Mucosa of stomach (tissue), 1 donor: ENCODE measurements around the gene LIMK1.
"Not testable (repeated sequence)": the region's sequence is repeated elsewhere in the genome, so short reads cannot be mapped to it uniquely, and the experiment has no call there.

Experiments
- H3K27me3 ChIP-seq: one replicate; pipeline ENCODE4 v1.7.0; 2013; ENCODE audit warnings: mild to moderate bottlenecking, low read length; ENCODE audit not compliant: control insufficient read depth, insufficient read depth
- H3K36me3 ChIP-seq: one replicate; pipeline ENCODE4 v1.7.0; 2013; ENCODE audit warnings: low read length; ENCODE audit not compliant: control insufficient read depth, insufficient read depth
- H3K4me1 ChIP-seq: one replicate; pipeline ENCODE4 v1.7.0; 2013; ENCODE audit warnings: mild to moderate bottlenecking, low read length; ENCODE audit not compliant: control insufficient read depth, insufficient read depth
- H3K4me3 ChIP-seq: one replicate; pipeline ENCODE4 v1.7.0; 2013; ENCODE audit warnings: low read length
- H3K9ac ChIP-seq: one replicate; pipeline ENCODE4 v1.7.0; 2013; ENCODE audit warnings: mild to moderate bottlenecking, low read length, moderate library complexity
- H3K9me3 ChIP-seq: one replicate; pipeline ENCODE4 v1.7.0; 2013; ENCODE audit warnings: mild to moderate bottlenecking, low read length, moderate library complexity; ENCODE audit not compliant: control insufficient read depth
- donor health status: Pancreatic carcinoma.

LIMK1 gene

DNA sequence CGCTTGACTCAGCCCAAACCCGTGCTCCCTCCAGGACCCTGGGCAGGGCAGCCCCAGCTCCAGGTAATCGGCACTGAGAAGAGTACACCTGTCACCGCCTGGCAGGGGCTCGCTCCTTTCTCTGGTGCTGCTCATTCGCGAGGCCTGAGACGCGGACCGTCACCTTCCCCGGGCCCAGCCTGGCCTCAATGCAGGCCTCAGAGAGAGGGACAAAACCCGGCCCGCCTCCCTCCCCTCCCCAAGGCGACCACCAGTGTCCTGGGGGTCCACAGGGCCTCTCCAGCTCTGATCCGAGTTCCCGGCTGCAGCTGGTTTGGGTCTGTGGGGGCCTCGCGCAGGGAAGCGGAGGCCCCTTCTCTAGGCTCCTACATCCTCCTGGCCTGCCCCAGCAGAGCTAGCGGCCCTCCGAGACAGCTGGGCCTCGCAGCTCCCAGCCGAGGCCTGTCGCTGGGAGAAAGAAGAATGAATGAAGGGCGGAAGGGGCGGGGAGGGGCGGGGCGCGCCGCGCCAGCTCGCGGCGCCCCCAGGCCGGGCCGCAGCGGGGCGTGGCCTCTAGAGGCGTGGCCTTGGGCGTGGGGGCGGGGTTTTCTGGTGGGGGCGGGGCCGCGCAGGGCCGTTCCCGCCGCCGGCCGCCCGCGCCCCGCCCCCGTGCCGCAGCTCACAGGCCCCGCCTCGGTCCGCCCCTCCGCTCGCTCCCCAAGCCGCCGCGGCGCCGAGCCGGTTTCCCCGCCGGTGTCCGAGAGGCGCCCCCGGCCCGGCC is at the start of gene LIMK1:
LIMK1 (plus strand) TSS at position 688 of the 760 bp plus-strand sequence. CDS start 187 bp downstream, outside the sequence.
- Histone ChIP-seq H3K36me3 (no peaks in the 10 kb centered on the region), H3K4me1 (peaks cover 10% of the 10 kb centered on the region), H3K27me3 (no peaks in the 10 kb centered on the region), H3K9me3 (no peaks in the 10 kb centered on the region), H3K4me3 (no peak within 1 kb of the TSS), H3K9ac (peak within 1 kb of the TSS; percentile 74)

DNA sequence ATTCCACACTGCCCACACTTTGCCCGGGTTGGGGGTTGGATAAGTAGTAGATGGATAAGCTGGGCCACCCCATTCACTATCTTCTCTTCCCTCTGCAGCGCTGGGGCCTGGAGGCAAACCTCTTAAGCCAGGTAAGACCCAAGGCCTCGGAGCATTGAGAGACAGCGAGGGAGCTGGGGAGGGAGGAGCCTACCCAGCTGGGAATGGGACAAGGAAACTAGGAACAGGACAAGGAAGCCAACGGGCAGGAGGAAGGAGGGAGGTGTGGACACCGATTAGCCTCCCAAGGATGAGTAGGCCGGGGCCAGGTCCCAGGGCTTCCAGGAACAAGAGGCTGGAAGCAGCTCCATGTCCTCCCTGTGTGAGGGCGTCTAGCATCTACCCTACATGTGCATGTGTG is 46.0 kb upstream of the LIMK1 start:
- H3K36me3 ChIP-seq, result no peaks in the 10 kb centered on the region
- H3K4me1 ChIP-seq, result peaks cover 5% of the 10 kb centered on the region
- peaks cover 16% of the 10 kb centered on the region for H3K27me3 ChIP-seq
- H3K9me3 ChIP-seq, result no peaks in the 10 kb centered on the region
- no peak overlapping the region for H3K9ac ChIP-seq
- no peak overlapping the region for H3K4me3 ChIP-seq

DNA sequence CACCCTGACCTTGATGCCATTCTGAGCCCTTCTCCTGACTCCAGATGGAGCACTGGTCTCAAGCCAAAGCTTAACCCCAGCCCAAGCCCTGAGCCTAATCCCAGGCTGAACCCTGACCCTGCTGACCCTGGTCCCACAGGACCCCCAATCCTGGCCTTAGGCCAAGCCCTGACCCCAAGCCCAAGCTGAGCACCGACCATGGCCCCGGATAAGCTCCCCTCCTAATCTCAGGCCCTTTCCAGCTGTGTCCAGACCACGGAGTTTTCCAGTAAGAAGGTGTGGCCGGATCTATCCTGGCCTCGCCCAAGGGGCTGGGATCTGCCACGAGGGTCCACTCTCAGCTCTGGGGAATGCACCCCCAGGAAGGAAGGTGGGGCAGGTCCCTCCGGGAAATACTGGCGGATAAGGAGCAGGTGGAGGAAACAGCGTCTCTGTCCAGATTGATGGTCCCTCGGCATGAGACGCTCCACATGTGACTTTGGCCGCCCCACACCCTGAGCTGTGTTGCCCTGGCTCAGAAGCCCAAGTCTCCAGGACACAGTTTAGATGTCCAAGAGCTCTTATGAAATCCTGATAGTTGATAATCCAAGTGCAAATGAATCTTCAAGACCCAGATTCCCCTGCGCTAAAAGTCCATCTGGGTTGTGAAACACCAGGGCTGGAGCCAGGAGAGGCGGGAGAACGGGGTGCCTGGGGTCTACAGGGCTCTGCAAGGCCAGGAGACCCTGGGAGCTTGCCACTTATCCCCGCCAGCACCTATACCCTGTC is 45.2 kb upstream of the LIMK1 start:
- peaks cover 12% of the 10 kb centered on the region for H3K4me1 ChIP-seq
- no peak overlapping the region for H3K4me3 ChIP-seq
- H3K27me3 ChIP-seq, result peaks cover 9% of the 10 kb centered on the region
- H3K9ac ChIP-seq, result no peak overlapping the region
- H3K9me3 ChIP-seq, result no peaks in the 10 kb centered on the region
- no peaks in the 10 kb centered on the region for H3K36me3 ChIP-seq

DNA sequence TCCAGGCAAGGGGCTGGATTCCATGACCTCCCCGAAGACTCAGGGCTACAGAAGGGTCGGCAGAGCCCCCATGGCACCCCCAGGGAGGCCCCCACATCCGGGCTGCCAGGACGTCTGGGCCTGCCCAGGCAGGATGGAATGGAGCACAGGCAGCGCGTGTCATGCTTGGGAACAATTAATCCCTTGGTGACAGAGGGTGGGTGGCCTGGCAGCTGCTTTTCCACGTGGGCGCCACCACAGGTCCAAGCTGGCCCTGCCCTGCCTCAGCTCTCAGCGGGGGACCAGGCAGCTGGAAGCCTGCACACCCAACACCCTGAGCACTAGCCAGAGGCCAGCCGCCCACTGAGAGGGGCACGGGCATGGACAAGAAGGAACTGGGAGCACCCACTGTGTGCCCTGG is 44.3 kb upstream of the LIMK1 start:
- no peak overlapping the region for H3K9ac ChIP-seq
- H3K4me3 ChIP-seq, result no peak overlapping the region
- no peaks in the 10 kb centered on the region for H3K36me3 ChIP-seq
- no peaks in the 10 kb centered on the region for H3K9me3 ChIP-seq
- peaks cover 11% of the 10 kb centered on the region for H3K4me1 ChIP-seq
- H3K27me3 ChIP-seq, result no peaks in the 10 kb centered on the region

DNA sequence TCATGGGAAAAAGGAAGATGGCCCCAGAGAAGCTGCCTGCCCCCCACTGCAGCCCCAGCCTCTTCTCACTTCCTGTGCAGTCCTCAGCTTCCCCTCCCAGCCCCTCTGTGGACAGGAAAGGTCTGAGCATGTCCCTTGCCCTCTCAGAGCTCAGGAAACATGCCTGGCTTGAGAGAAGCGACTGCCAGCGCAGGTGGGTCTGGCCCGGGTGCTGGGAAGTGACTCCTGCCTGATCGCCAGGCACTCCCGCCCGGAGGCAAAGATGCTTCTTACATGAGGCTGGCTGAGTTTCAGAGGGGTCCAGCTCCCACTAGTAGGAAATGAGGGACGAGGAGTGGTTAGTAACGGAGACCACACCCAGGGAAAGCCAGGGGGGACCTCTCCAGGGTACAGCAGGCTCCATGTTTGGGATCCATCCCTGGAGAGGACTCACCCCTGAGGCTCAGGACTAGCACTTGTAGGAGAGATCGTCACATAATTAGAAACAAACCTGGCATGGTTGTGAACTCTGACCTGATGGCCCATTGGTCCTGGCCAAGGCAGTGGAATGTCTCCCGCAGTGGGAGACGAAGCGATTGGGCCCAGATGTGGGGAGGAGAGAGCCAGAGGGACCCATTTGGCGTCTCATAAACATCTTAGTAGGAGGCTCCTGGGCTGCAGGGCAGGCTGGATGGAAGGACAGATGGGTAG is 43.4 kb upstream of the LIMK1 start:
- no peaks in the 10 kb centered on the region for H3K9me3 ChIP-seq
- no peaks in the 10 kb centered on the region for H3K27me3 ChIP-seq
- no peak overlapping the region for H3K4me3 ChIP-seq
- no peak overlapping the region for H3K9ac ChIP-seq
- peaks cover 11% of the 10 kb centered on the region for H3K4me1 ChIP-seq
- no peaks in the 10 kb centered on the region for H3K36me3 ChIP-seq

DNA sequence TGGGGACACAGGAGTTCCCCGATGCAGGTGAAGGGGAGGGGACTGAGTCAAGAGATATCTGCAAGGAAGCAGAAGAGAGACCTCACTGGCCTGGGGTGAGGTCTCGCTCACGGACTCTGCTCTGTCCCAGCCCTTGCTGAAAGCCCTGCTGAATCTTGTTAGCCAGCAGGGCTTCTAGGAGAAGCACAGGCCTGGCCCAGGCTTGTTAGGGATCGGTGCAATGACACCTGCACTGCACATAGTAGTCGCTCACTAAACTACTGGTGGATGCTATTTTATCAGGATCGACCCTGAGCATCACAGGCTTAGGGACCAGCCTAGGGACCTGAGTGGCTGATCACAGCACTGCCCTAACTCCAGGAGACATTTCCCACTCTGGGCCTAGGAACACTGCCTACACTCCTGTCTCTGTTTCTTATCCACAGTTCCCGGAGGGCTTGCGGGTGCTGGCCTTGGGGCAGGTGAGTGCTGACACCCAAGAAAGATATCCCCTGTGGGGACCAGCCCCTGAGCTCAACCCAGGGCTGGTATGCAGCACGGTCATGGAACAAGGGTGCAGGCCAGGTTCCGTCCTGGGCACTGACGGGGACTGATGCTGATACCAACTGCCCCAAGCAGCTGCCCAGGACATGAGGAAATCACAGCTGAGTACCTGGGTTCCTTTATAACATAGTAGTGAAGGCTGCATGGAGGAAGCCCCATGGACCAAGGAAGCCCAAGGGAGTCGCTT is 42.6 kb upstream of the LIMK1 start:
- no peaks in the 10 kb centered on the region for H3K36me3 ChIP-seq
- H3K27me3 ChIP-seq, result no peaks in the 10 kb centered on the region
- H3K9ac ChIP-seq, result no peak overlapping the region
- H3K4me1 ChIP-seq, result peaks cover 11% of the 10 kb centered on the region
- H3K9me3 ChIP-seq, result no peaks in the 10 kb centered on the region
- no peak overlapping the region for H3K4me3 ChIP-seq

DNA sequence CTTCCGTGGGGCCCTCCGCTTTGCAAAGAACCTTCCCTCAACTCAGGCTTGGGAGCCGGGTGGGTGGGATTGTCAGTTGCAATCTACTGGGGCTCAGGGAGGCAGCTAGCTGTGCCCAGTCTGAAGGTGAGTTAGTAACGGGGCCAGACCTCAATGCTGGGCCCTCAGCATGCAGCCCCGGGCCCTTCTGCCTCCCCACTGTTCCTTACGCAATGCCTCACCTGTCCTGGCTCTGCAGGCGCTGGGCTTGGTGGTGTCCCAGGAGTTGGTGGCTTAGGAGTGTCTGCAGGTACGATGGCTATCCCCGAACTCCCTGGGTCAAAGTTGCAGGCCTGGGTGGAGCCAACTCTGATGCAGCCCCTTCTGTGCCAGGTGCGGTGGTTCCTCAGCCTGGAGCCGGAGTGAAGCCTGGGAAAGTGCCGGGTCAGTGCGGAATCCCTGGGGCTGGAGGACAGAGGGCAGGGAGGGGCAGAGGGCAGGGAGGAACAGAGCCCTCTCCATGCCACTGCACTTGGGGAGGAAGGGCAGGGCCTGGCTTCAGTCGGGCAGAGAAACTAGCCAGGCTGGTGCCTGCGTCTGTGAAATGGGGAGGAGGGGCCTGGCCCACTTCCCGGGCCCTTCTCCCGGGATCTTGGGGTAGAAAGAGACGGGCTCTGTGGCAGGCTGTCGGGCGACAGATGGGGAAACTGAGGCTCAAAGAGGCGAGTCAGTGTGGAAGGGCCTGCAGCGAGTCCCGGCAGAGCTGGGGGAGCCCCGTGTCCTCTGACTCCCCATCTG is 40.7 kb upstream of the LIMK1 start:
- H3K9ac ChIP-seq, result peak overlapping the region; percentile 37

DNA sequence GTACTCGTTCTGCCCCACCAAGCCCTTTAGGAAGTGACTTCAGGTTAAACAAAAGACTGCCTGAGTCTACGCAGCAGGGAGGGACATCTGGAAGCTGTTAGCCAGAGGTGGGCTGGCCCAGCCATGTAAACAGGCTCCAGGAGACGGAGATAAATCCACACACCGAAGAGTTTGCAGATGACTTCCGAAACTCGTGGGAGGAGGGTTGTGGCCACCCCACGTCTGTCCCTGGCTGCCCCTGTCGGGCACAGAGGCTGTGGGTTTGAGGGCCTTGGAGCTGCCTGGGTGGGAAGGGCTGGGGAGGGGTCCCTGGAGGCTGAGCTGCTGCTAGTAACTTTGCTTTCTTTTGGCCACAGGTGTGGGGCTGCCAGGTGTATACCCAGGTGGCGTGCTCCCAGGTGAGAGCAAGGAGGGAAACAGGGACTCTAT is 40.1 kb upstream of the LIMK1 start:
- Histone ChIP-seq H3K4me3 (no peak overlapping the region), H3K4me1 (peaks cover 11% of the 10 kb centered on the region), H3K36me3 (no peaks in the 10 kb centered on the region), H3K27me3 (no peaks in the 10 kb centered on the region), H3K9me3 (no peaks in the 10 kb centered on the region), H3K9ac (peak overlapping the region; percentile 37)

More for the DNA sequence above, 40.7 kb upstream of the LIMK1 start:
- Histone ChIP-seq H3K36me3 (no peaks in the 10 kb centered on the region), H3K4me3 (no peak overlapping the region), H3K4me1 (peaks cover 11% of the 10 kb centered on the region), H3K9me3 (no peaks in the 10 kb centered on the region), H3K27me3 (no peaks in the 10 kb centered on the region)

DNA sequence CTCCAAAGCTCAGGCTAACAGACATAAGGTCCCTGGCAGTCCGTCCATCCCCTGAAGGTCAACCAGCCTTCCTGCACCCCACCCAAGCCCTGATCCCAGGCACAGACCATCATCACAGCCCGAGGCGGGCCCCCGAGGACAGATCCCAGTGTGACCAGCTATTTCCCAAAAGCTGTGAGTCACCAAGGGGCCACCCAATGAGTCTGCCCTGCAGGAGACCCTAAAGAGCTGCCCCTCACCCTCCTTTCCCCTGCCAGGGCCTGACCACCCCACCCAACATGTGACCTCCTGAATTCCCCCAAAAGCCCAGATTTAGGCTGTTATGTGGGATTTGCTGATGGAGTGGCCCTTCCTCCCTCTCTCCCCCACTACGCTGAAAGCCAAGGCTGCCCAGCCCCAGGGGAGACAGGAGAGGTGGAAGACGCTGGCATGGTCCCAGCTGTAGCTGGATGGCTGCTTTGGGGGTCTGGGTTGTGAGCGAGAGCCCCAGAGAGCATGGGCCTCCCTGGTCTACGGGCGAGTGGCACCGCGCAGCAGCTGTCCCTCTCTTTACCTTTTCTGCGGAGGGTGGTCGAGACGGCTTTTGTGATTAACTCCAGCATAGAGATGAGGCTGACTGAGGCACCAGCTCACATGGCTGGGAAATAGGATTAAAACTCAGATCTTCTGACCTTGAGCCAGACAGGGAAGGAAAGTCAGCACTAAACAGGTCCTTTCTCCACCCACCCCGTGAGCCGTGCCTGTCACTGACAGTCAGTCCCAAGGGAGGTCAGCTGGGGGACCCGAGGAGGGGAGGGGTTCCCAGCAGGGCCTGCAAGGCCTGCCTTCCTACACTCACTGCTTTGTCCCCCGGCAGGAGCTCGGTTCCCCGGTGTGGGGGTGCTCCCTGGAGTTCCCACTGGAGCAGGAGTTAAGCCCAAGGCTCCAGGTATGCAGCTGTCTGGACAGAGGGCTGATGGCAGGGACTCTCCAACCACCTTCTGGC is 38.9 kb upstream of the LIMK1 start:
- H3K4me3 ChIP-seq, result no peak overlapping the region

DNA sequence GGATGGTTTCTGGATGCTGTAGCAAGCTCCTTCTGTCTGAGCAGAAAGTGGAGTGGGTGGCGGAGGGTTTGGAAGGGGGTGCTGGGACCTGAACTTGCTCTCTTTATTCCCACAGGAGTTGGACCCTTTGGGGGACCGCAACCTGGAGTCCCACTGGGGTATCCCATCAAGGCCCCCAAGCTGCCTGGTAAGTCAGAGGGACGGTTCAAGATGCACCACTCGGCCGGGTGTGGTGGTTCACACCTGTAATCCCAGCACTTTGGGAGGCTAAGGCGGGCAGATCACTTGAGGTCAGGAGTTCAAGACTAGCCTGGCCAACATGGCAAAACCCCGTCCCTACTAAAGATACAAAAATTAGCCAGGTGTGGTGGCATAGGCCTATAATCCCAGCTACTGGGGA is 37.0 kb upstream of the LIMK1 start:
- H3K9me3 ChIP-seq, H3K9ac ChIP-seq, H3K27me3 ChIP-seq, H3K4me3 ChIP-seq, H3K36me3 ChIP-seq: not testable (repeated sequence)
- peaks cover 11% of the 10 kb centered on the region for H3K4me1 ChIP-seq

More for the DNA sequence above, 38.9 kb upstream of the LIMK1 start:
- Histone ChIP-seq H3K9ac (no peak overlapping the region), H3K36me3 (no peaks in the 10 kb centered on the region), H3K9me3 (no peaks in the 10 kb centered on the region), H3K4me1 (peaks cover 11% of the 10 kb centered on the region), H3K27me3 (no peaks in the 10 kb centered on the region)
